HepG2 (cell line): Measurements from ENCODE around the gene BANP. TPM values are rescaled to one million over a fixed set of nuclear protein-coding genes. Genes with fewer than 3 reads are reported as not detected.

Source experiments
- CREM ChIP-seq, 2 experiments: sonication (generic) in 1 of 2; formaldehyde crosslinking in 1 of 2; IDR thresholded peaks; 2 replicates each; pipeline versions ENCODE4 v1.4.0 to v1.6.1; 2016 to 2020; ENCODE audit warnings: antibody characterized with exemption in 1 of 2, mild to moderate bottlenecking in 1 of 2, missing genetic modification reagents in 1 of 2
- GATAD2A ChIP-seq: IDR thresholded peaks from 2 replicates; pipeline ENCODE4 v1.6.1; 2016
- HIVEP1 ChIP-seq: sonication (generic); formaldehyde crosslinking; IDR thresholded peaks from 2 replicates; pipeline ENCODE4 v1.4.0; 2020; ENCODE audit warnings: mild to moderate bottlenecking, missing genetic modification reagents
- MBD4 ChIP-seq: IDR thresholded peaks from 2 replicates; pipeline ENCODE4 v1.6.1; 2012; ENCODE audit warnings: low read length, inconsistent platforms, borderline replicate concordance
- PAWR ChIP-seq: sonication (generic); formaldehyde crosslinking; IDR thresholded peaks from 2 replicates; pipeline ENCODE4 v1.4.0; 2020; ENCODE audit warnings: missing genetic modification reagents, mild to moderate bottlenecking, borderline replicate concordance
- POLR2A ChIP-seq, 2 experiments: IDR thresholded peaks; 2 replicates each; pipeline ENCODE4 v1.6.1; 2011; ENCODE audit warnings: low read depth in 2 of 2, low read length in 2 of 2, mild to moderate bottlenecking in 1 of 2, moderate library complexity in 1 of 2; ENCODE audit not compliant: insufficient read depth in 1 of 2
- RELA ChIP-seq: sonication (generic); formaldehyde crosslinking; IDR thresholded peaks from 2 replicates; pipeline ENCODE4 v1.4.0; 2020; ENCODE audit warnings: missing genetic modification reagents
- U2AF1 ChIP-seq: fragments of 200-400 bp; formaldehyde crosslinking; optimal IDR thresholded peaks from 2 replicates; pipeline ENCODE3; 2017; ENCODE audit warnings: mild to moderate bottlenecking, low read depth, low read length
- YEATS4 ChIP-seq: sonication (generic); formaldehyde crosslinking; IDR thresholded peaks from 2 replicates; pipeline ENCODE4 v1.4.0; 2020; ENCODE audit warnings: missing genetic modification reagents, borderline replicate concordance
- ZFP37 ChIP-seq: sonication (generic); formaldehyde crosslinking; IDR thresholded peaks from 2 replicates; pipeline ENCODE4 v1.4.0; 2020; ENCODE audit warnings: missing genetic modification reagents, borderline replicate concordance
- ZIK1 ChIP-seq: sonication (generic); formaldehyde crosslinking; IDR thresholded peaks from 2 replicates; pipeline ENCODE4 v1.5.0; 2020; ENCODE audit warnings: mild to moderate bottlenecking, low read depth, missing genetic modification reagents, borderline replicate concordance
- ZNF333 ChIP-seq: sonication (generic); formaldehyde crosslinking; IDR thresholded peaks from 2 replicates; pipeline ENCODE4 v1.4.0; 2020; ENCODE audit warnings: mild to moderate bottlenecking, missing genetic modification reagents, borderline replicate concordance
- ZNF547 ChIP-seq: sonication (generic); formaldehyde crosslinking; IDR thresholded peaks from 2 replicates; pipeline ENCODE4 v1.5.1; 2020; ENCODE audit warnings: mild to moderate bottlenecking, missing genetic modification reagents
- polyA plus RNA-seq, 8 experiments: library from polyadenylated mRNA; depleted of rRNA in 3 of 8; stranded (reverse) in 7 of 8; unstranded in 1 of 8; fragments of >200 nt; fragmentation: Illumina TruSeq in 4 of 8; extraction: Trizol in 4 of 8; gene quantifications; 2 replicates each; pipeline versions ENCODE4 v1.2.1 to v1.2.3, GENCODE V29; 2011 to 2016; ENCODE audit warnings: low read depth in 4 of 8, missing spikeins in 1 of 8, mixed read lengths in 1 of 8; ENCODE audit not compliant: insufficient read depth in 1 of 8
- total RNA-seq, 5 experiments: library from RNA; depleted of rRNA; stranded (reverse); fragments of >200 nt; fragmentation: Illumina TruSeq; extraction: Trizol; gene quantifications; 2 replicates each; pipeline ENCODE4 v1.2.3, GENCODE V29; 2016; ENCODE audit warnings: low read depth in 1 of 5
- TF ChIP-seq, protein P1 (sequence below): sonication (generic); formaldehyde crosslinking; IDR thresholded peaks from 2 replicates; pipeline ENCODE4 v1.4.0; 2020; ENCODE audit warnings: mild to moderate bottlenecking, missing genetic modification reagents
- TF ChIP-seq, protein P2 (sequence below): sonication (generic); formaldehyde crosslinking; IDR thresholded peaks from 2 replicates; pipeline ENCODE4 v1.5.0; 2020; ENCODE audit warnings: missing genetic modification reagents
- TF ChIP-seq, protein P3 (sequence below): sonication (generic); formaldehyde crosslinking; IDR thresholded peaks from 2 replicates; pipeline ENCODE4 v1.5.0; 2020; ENCODE audit warnings: missing genetic modification reagents
- TF ChIP-seq, protein P4 (sequence below), 2 experiments: sonication (generic) in 1 of 2; formaldehyde crosslinking in 1 of 2; IDR thresholded peaks; 2 replicates each; pipeline versions ENCODE4 v1.5.1 to v1.6.1; 2011 to 2020; ENCODE audit warnings: borderline replicate concordance in 1 of 2, low read depth in 1 of 2, low read length in 1 of 2, mild to moderate bottlenecking in 1 of 2, missing genetic modification reagents in 1 of 2, moderate library complexity in 1 of 2
- TF ChIP-seq, protein P5 (sequence below): sonication (generic); formaldehyde crosslinking; IDR thresholded peaks from 2 replicates; pipeline ENCODE4 v1.4.0; 2020; ENCODE audit warnings: missing genetic modification reagents

Gene BANP
- total and polyA plus RNA-seq, 2 of the 13 experiments (the other 11 are each of a cell fraction or from before 2014, with no cell fraction given): 20.2 to 23.8 TPM

- no peak for TF ChIP-seq PAWR (CRISPR knock-in tag)
- TF ChIP-seq, protein P1, sequence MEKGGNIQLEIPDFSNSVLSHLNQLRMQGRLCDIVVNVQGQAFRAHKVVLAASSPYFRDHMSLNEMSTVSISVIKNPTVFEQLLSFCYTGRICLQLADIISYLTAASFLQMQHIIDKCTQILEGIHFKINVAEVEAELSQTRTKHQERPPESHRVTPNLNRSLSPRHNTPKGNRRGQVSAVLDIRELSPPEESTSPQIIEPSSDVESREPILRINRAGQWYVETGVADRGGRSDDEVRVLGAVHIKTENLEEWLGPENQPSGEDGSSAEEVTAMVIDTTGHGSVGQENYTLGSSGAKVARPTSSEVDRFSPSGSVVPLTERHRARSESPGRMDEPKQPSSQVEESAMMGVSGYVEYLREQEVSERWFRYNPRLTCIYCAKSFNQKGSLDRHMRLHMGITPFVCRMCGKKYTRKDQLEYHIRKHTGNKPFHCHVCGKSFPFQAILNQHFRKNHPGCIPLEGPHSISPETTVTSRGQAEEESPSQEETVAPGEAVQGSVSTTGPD (CRISPR knock-in tag): no peak
- no peak for TF ChIP-seq RELA (CRISPR knock-in tag)
- peak; percentile 16; the same call in 1 of the 2 replicates for TF ChIP-seq GATAD2A (CRISPR knock-in tag)
- TF ChIP-seq ZFP37 (CRISPR knock-in tag): no peak
- no peak for TF ChIP-seq CREM (IDR thresholded peaks at IDR 0.05)
- no peak for TF ChIP-seq CREM (CRISPR knock-in tag; IDR thresholded peaks at IDR 0.05)
- no peak for TF ChIP-seq ZNF547 (CRISPR knock-in tag)
- TF ChIP-seq, protein P2, sequence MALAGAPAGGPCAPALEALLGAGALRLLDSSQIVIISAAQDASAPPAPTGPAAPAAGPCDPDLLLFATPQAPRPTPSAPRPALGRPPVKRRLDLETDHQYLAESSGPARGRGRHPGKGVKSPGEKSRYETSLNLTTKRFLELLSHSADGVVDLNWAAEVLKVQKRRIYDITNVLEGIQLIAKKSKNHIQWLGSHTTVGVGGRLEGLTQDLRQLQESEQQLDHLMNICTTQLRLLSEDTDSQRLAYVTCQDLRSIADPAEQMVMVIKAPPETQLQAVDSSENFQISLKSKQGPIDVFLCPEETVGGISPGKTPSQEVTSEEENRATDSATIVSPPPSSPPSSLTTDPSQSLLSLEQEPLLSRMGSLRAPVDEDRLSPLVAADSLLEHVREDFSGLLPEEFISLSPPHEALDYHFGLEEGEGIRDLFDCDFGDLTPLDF (CRISPR knock-in tag): 0 out of 2 replicates have a peak, but pooled peaks have one; percentile 44
- TF ChIP-seq MBD4: no peak
- TF ChIP-seq, protein P3, sequence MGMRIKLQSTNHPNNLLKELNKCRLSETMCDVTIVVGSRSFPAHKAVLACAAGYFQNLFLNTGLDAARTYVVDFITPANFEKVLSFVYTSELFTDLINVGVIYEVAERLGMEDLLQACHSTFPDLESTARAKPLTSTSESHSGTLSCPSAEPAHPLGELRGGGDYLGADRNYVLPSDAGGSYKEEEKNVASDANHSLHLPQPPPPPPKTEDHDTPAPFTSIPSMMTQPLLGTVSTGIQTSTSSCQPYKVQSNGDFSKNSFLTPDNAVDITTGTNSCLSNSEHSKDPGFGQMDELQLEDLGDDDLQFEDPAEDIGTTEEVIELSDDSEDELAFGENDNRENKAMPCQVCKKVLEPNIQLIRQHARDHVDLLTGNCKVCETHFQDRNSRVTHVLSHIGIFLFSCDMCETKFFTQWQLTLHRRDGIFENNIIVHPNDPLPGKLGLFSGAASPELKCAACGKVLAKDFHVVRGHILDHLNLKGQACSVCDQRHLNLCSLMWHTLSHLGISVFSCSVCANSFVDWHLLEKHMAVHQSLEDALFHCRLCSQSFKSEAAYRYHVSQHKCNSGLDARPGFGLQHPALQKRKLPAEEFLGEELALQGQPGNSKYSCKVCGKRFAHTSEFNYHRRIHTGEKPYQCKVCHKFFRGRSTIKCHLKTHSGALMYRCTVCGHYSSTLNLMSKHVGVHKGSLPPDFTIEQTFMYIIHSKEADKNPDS (CRISPR knock-in tag): no peak
- peak; percentile 52; the same call in 1 of the 2 replicates for TF ChIP-seq HIVEP1 (CRISPR knock-in tag)
- TF ChIP-seq, protein P4, sequence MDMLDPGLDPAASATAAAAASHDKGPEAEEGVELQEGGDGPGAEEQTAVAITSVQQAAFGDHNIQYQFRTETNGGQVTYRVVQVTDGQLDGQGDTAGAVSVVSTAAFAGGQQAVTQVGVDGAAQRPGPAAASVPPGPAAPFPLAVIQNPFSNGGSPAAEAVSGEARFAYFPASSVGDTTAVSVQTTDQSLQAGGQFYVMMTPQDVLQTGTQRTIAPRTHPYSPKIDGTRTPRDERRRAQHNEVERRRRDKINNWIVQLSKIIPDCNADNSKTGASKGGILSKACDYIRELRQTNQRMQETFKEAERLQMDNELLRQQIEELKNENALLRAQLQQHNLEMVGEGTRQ (IDR thresholded peaks at IDR 0.05; ENCODE audit: low read depth, low read length): no peak
- TF ChIP-seq, protein P4 (CRISPR knock-in tag; IDR thresholded peaks at IDR 0.05; ENCODE audit: borderline replicate concordance): no peak
- TF ChIP-seq YEATS4 (CRISPR knock-in tag): peak; percentile 41; the same call in 1 of the 2 replicates
- no peak for TF ChIP-seq U2AF1
- TF ChIP-seq ZNF333 (CRISPR knock-in tag): peak; percentile 93; the same call in 1 of the 2 replicates
- peak; percentile 44; the same call in 1 of the 2 replicates for TF ChIP-seq ZIK1
- TF ChIP-seq POLR2A (IDR thresholded peaks at IDR 0.05; ENCODE audit: insufficient read depth in 1 of 2, low read depth in 2 of 2, low read length in 2 of 2): peak; percentile 22 to 76; a peak in 3 of 4 replicates
- TF ChIP-seq, protein P5, sequence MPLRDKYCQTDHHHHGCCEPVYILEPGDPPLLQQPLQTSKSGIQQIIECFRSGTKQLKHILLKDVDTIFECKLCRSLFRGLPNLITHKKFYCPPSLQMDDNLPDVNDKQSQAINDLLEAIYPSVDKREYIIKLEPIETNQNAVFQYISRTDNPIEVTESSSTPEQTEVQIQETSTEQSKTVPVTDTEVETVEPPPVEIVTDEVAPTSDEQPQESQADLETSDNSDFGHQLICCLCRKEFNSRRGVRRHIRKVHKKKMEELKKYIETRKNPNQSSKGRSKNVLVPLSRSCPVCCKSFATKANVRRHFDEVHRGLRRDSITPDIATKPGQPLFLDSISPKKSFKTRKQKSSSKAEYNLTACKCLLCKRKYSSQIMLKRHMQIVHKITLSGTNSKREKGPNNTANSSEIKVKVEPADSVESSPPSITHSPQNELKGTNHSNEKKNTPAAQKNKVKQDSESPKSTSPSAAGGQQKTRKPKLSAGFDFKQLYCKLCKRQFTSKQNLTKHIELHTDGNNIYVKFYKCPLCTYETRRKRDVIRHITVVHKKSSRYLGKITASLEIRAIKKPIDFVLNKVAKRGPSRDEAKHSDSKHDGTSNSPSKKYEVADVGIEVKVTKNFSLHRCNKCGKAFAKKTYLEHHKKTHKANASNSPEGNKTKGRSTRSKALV (CRISPR knock-in tag): 0 out of 2 replicates have a peak, but pooled peaks have one; percentile 37
Observed at GRCh38 chr16:87951552-87952538, 611 bp downstream of the BANP start (continued).
